ENCODE results near the gene RPL28.
"Not testable (repeated sequence)": the region's sequence is repeated elsewhere in the genome, so short reads cannot be mapped to it uniquely, and the experiment has no call there.

RPL28 gene

GRCh38 chr19:55448175-55448490 is 62.4 kb downstream of the RPL28 start:
- H3K27me3 ChIP-seq (ENCODE audit: control insufficient read depth, insufficient read depth, low read length), result peaks cover 93% of the 10 kb centered on the region

GRCh38 chr19:55449469-55449868 is 63.7 kb downstream of the RPL28 start:
- no peak overlapping the region for H3K27ac ChIP-seq (ENCODE audit: low read depth, low read length)
- H3K4me3 ChIP-seq (ENCODE audit: low read depth, low read length), result no peak overlapping the region
- H3K9ac ChIP-seq (ENCODE audit: low read length), result no peak overlapping the region
- 0 out of 2 replicates have a peak, but pooled peaks cover 3% of the 10 kb centered on the region for H3K36me3 ChIP-seq (ENCODE audit: control insufficient read depth, insufficient read depth, low read length)
- no peaks in the 10 kb centered on the region for H3K9me3 ChIP-seq (ENCODE audit: control insufficient read depth, insufficient read depth, low read depth, low read length)
- no peaks in the 10 kb centered on the region for H3K4me1 ChIP-seq (ENCODE audit: control insufficient read depth, insufficient read depth, low read length)
- peaks cover 84% of the 10 kb centered on the region for H3K27me3 ChIP-seq (ENCODE audit: control insufficient read depth, insufficient read depth, low read length)

More at GRCh38 chr19:55448175-55448490, 62.4 kb downstream of the RPL28 start:
- not testable (repeated sequence) for H3K9ac ChIP-seq (ENCODE audit: low read length); H3K4me3 ChIP-seq (ENCODE audit: low read depth, low read length); H3K36me3 ChIP-seq (ENCODE audit: control insufficient read depth, insufficient read depth, low read length); H3K27ac ChIP-seq (ENCODE audit: low read depth, low read length); H3K4me1 ChIP-seq (ENCODE audit: control insufficient read depth, insufficient read depth, low read length); H3K9me3 ChIP-seq (ENCODE audit: control insufficient read depth, insufficient read depth, low read depth, low read length)

- H3K4me1 ChIP-seq (ENCODE audit: control insufficient read depth, insufficient read depth, low read length), result no peaks in the 10 kb centered on the region
- peak overlapping the region; percentile 53 for H3K4me3 ChIP-seq (ENCODE audit: low read depth, low read length)
- no peak overlapping the region for H3K27ac ChIP-seq (ENCODE audit: low read depth, low read length)
- H3K9ac ChIP-seq (ENCODE audit: low read length), result no peak overlapping the region
- H3K27me3 ChIP-seq (ENCODE audit: control insufficient read depth, insufficient read depth, low read length), result peaks cover 66% of the 10 kb centered on the region
- H3K9me3 ChIP-seq (ENCODE audit: control insufficient read depth, insufficient read depth, low read depth, low read length), result no peaks in the 10 kb centered on the region
- H3K36me3 ChIP-seq (ENCODE audit: control insufficient read depth, insufficient read depth, low read length), result peaks cover 8% of the 10 kb centered on the region
Observed at GRCh38 chr19:55451163-55451964, 65.6 kb downstream of the RPL28 start.

GRCh38 chr19:55451965-55452748 is 66.4 kb downstream of the RPL28 start:
- Histone ChIP-seq H3K9me3 (ENCODE audit: control insufficient read depth, insufficient read depth, low read depth, low read length) (no peaks in the 10 kb centered on the region), H3K36me3 (ENCODE audit: control insufficient read depth, insufficient read depth, low read length) (peaks cover 11% of the 10 kb centered on the region), H3K27me3 (ENCODE audit: control insufficient read depth, insufficient read depth, low read length) (peaks cover 58% of the 10 kb centered on the region), H3K27ac (ENCODE audit: low read depth, low read length) (no peak overlapping the region), H3K4me3 (ENCODE audit: low read depth, low read length) (peak overlapping the region; percentile 53), H3K9ac (ENCODE audit: low read length) (no peak overlapping the region), H3K4me1 (ENCODE audit: control insufficient read depth, insufficient read depth, low read length) (no peaks in the 10 kb centered on the region)

Data from HUES6 (cell line).